Mononuclear cell (primary cell): ENCODE data around the gene SRRM2. TPM values are rescaled to one million over a fixed set of nuclear protein-coding genes. Genes with fewer than 3 reads are reported as not detected.

Experiments
- H3K27me3 ChIP-seq: 2 replicates; pipeline ENCODE4 v1.6.0; 2011; ENCODE audit warnings: low read length, control low read depth; ENCODE audit not compliant: insufficient read depth
- H3K4me1 ChIP-seq: 2 replicates; pipeline ENCODE4 v1.5.1; 2011; ENCODE audit warnings: mild to moderate bottlenecking, low read length, control low read depth; ENCODE audit not compliant: insufficient read depth
- H3K4me3 ChIP-seq: 2 replicates; pipeline ENCODE4 v1.5.1; 2011; ENCODE audit warnings: mild to moderate bottlenecking, low read length, moderate library complexity
- H3K9me3 ChIP-seq: 2 replicates; pipeline ENCODE4 v1.5.1; 2011; ENCODE audit warnings: low read depth, mild to moderate bottlenecking, control low read depth, low read length
- total RNA-seq: library from RNA; depleted of rRNA; stranded (reverse); fragments of >200 nt; gene quantifications from one replicate; pipeline ENCODE4 v1.2.3, GENCODE V29; 2012

The SRRM2 gene
- total RNA-seq, 1 donor = 195 TPM

GRCh38 chr16:2743007-2743810 is 9.2 kb upstream of the SRRM2 start:
- H3K9me3 ChIP-seq = no peaks in the 10 kb centered on the region
- no peak overlapping the region for H3K4me3 ChIP-seq
- no peaks in the 10 kb centered on the region for H3K27me3 ChIP-seq
- H3K4me1 ChIP-seq = no peaks in the 10 kb centered on the region

- Histone ChIP-seq H3K4me1 (no peaks in the 10 kb centered on the region), H3K9me3 (no peaks in the 10 kb centered on the region), H3K4me3 (no peak overlapping the region), H3K27me3 (no peaks in the 10 kb centered on the region)
Measured at GRCh38 chr16:2744711-2745110, 7.7 kb upstream of the SRRM2 start.

- Histone ChIP-seq H3K9me3 (no peaks in the 10 kb centered on the region), H3K4me1 (no peaks in the 10 kb centered on the region), H3K4me3 (no peak overlapping the region), H3K27me3 (no peaks in the 10 kb centered on the region)
Measured at GRCh38 chr16:2745116-2745890, 7.1 kb upstream of the SRRM2 start.

- H3K4me1 ChIP-seq = peaks cover 1% of the 10 kb centered on the region
- no peaks in the 10 kb centered on the region for H3K9me3 ChIP-seq
- no peak overlapping the region for H3K4me3 ChIP-seq
- no peaks in the 10 kb centered on the region for H3K27me3 ChIP-seq
Measured at GRCh38 chr16:2745961-2746360, 6.5 kb upstream of the SRRM2 start.

- Histone ChIP-seq H3K27me3 (no peaks in the 10 kb centered on the region), H3K4me3 (no peak overlapping the region), H3K9me3 (no peaks in the 10 kb centered on the region), H3K4me1 (peaks cover 20% of the 10 kb centered on the region)
Measured at GRCh38 chr16:2748757-2749455, 3.5 kb upstream of the SRRM2 start.

- Histone ChIP-seq H3K4me1 (peaks cover 26% of the 10 kb centered on the region), H3K27me3 (no peaks in the 10 kb centered on the region), H3K9me3 (no peaks in the 10 kb centered on the region), H3K4me3 (no peak overlapping the region)
Measured at GRCh38 chr16:2749476-2749875, 3.0 kb upstream of the SRRM2 start.

- Histone ChIP-seq H3K4me3 (no peak overlapping the region), H3K9me3 (no peaks in the 10 kb centered on the region), H3K4me1 (peaks cover 31% of the 10 kb centered on the region), H3K27me3 (no peaks in the 10 kb centered on the region)
Measured at GRCh38 chr16:2749936-2750335, 2.5 kb upstream of the SRRM2 start.

GRCh38 chr16:2751577-2752034 is 832 bp upstream of the SRRM2 start:
- H3K9me3 ChIP-seq = no peaks in the 10 kb centered on the region
- peak overlapping the region; percentile 76 for H3K4me3 ChIP-seq
- no peaks in the 10 kb centered on the region for H3K27me3 ChIP-seq
- peaks cover 47% of the 10 kb centered on the region for H3K4me1 ChIP-seq

GRCh38 chr16:2752850-2753732 is 653 bp downstream of the SRRM2 start:
- peaks cover 47% of the 10 kb centered on the region for H3K4me1 ChIP-seq
- H3K27me3 ChIP-seq = no peaks in the 10 kb centered on the region
- peak overlapping the region; percentile 76 for H3K4me3 ChIP-seq
- no peaks in the 10 kb centered on the region for H3K9me3 ChIP-seq

- peaks cover 47% of the 10 kb centered on the region for H3K4me1 ChIP-seq
- H3K9me3 ChIP-seq = no peaks in the 10 kb centered on the region
- H3K4me3 ChIP-seq = peak overlapping the region; percentile 76
- H3K27me3 ChIP-seq = no peaks in the 10 kb centered on the region
Measured at GRCh38 chr16:2753733-2754020, 1.2 kb downstream of the SRRM2 start.

- peaks cover 47% of the 10 kb centered on the region for H3K4me1 ChIP-seq
- no peaks in the 10 kb centered on the region for H3K27me3 ChIP-seq
- no peak overlapping the region for H3K4me3 ChIP-seq
- no peaks in the 10 kb centered on the region for H3K9me3 ChIP-seq
Measured at GRCh38 chr16:2755158-2755557, 2.7 kb downstream of the SRRM2 start.

- H3K4me3 ChIP-seq = no peak overlapping the region
- H3K27me3 ChIP-seq = no peaks in the 10 kb centered on the region
- peaks cover 41% of the 10 kb centered on the region for H3K4me1 ChIP-seq
- no peaks in the 10 kb centered on the region for H3K9me3 ChIP-seq
Measured at GRCh38 chr16:2756288-2757015, 4.0 kb downstream of the SRRM2 start.

- Histone ChIP-seq H3K9me3 (no peaks in the 10 kb centered on the region), H3K4me1 (peaks cover 34% of the 10 kb centered on the region), H3K4me3 (no peak overlapping the region)
Measured at GRCh38 chr16:2757344-2757743, 4.9 kb downstream of the SRRM2 start.

GRCh38 chr16:2761472-2761871 is 9.0 kb downstream of the SRRM2 start:
- Histone ChIP-seq H3K27me3 (no peaks in the 10 kb centered on the region), H3K4me3 (no peak overlapping the region), H3K4me1 (peaks cover under 1% of the 10 kb centered on the region), H3K9me3 (no peaks in the 10 kb centered on the region)

More at GRCh38 chr16:2757344-2757743, 4.9 kb downstream of the SRRM2 start:
- H3K27me3 ChIP-seq = no peaks in the 10 kb centered on the region
